GM18951 (cell line): ENCODE data around the gene SEC14L2.

Experiments used
- POLR2A ChIP-seq: IDR thresholded peaks from 4 replicates; pipeline ENCODE4 v1.6.1; 2011; ENCODE audit warnings: mild to moderate bottlenecking; ENCODE audit not compliant: insufficient read length, insufficient read depth; ENCODE audit errors: extremely low read depth
- in situ Hi-C: fragments of 300-500 bp; cut with MboI; formaldehyde crosslinking; loops from one replicate; pipeline ENCODE4 v1.12.0; 2022; ENCODE audit warnings: low sequenced_read_pairs, mixed read lengths, inconsistent platforms; ENCODE audit not compliant: unreplicated experiment

Gene SEC14L2

GRCh38 chr22:30404307-30404706 is 7.5 kb downstream of the SEC14L2 start:
- TF ChIP-seq POLR2A: no peak
- in situ Hi-C loops: no loop called here

DNA sequence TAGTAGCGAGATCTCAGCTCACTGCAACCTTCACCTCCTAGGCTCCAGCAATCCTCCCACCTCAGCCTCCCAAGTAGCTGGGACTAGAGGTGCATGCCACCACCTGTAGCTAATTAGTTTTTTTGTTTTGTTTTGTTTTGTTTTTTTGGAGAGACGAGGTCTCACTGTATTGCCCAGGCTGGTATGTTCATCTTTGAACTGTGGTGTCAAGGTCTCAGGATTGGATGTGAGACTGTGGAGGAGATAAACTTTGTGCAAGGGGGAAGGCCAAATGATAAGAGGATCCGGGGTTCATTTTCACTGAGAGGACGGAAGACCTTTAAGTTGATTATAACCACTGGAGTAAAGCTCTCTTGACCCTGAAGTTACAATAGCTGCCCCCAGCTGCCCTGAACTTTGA is 8.9 kb downstream of the SEC14L2 start:
- in situ Hi-C loops: no loop called here
- TF ChIP-seq POLR2A: no peak

- in situ Hi-C loops: no loop called here
Measured at GRCh38 chr22:30406400-30406799, 9.6 kb downstream of the SEC14L2 start.

DNA sequence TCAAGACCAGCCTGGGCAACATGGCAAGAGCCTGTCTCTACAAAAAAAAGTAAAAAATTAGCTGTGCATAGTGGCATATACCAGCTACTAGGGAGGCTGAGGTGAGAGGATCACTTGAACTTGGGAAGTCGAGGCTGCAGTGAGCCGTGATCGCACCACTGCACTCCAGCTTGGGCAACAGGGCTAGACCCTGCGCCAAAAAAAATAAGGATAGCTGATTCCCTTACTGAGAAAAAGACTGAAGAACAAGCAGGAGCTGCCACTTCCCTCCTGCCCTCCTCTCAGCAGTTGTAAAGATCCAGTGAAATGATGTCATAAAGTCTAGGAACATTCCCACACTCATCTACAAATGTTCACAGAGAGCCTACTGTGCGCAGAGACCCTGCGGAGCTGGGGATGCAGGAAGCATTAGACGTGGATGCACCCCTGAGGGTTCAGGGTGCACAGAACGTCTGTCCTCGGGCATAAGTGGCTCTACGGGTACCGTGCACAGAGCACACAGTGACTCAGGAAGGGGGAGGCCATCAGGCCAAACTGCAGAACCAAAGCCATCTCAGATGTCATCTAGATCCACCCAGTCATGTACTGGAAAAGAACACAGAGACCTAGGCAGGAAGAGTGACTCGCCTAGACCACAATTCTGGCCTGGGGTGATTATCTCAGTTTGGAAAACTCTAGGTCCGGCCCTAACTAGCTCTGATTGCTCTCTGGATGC is 11.7 kb downstream of the SEC14L2 start:
- in situ Hi-C loops: no loop called here
- no peak for TF ChIP-seq POLR2A

More at GRCh38 chr22:30406400-30406799, 9.6 kb downstream of the SEC14L2 start:
- TF ChIP-seq POLR2A: no peak

DNA sequence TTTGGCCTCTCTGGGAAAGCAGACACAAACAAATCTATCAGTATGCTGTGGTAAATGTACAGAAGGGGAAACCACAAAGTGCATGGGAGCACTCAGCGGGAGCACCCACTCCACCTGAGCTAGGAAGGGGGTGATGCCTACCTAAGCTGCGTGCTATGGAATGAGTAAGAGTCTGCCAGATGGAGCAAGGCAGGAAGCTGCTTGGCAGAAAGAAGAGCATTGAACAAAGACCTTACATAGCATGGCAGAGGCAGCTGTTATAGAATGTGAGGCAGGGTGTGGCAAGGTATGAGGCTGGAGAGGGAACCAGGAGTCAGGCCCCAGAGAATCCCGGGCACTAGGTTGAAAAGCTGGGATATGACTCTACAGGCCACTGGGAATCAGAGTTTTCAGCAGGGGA is 15.0 kb downstream of the SEC14L2 start:
- in situ Hi-C loops: no loop called here
- TF ChIP-seq POLR2A: no peak

GRCh38 chr22:30413001-30413400 is 16.2 kb downstream of the SEC14L2 start:
- in situ Hi-C loops: no loop called here
- no peak for TF ChIP-seq POLR2A

DNA sequence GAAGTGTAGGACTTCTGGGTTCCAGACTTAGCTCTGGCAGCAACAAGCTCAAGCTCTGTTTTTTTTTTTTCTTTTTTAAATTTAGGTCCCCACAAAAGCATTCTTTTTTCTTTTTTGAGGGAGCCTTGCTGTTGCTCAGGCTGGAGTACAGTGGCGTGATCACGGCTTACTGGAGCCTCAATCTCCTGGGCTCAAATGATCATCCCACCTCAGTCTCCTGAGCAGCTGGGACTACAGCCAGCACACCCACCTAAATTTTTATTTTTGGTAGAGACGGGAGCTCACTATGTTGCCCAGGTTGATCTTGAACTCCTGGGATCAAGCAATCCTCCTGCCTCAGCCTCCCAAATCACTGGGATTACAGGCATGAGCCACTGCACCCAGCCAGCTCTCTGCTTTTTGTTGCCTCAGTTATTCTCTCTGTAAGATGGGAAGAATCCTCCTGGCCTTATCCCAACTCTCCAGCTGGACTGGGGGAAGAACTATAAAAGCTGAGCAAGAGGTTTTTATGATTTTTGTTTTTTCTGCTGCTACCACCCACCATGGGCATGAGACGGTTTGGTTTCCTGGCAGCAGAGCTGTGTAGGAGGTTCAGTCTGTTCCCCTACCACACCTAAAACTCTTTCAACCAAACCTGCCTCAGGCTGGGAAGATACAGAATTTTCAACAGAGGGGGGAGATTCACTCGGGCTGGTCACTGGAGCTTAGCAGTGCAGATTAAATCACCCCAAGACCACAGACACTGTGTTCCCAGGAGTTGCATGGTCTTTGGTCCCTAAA is 17.1 kb downstream of the SEC14L2 start:
- in situ Hi-C loops: no loop called here
- TF ChIP-seq POLR2A: no peak

DNA sequence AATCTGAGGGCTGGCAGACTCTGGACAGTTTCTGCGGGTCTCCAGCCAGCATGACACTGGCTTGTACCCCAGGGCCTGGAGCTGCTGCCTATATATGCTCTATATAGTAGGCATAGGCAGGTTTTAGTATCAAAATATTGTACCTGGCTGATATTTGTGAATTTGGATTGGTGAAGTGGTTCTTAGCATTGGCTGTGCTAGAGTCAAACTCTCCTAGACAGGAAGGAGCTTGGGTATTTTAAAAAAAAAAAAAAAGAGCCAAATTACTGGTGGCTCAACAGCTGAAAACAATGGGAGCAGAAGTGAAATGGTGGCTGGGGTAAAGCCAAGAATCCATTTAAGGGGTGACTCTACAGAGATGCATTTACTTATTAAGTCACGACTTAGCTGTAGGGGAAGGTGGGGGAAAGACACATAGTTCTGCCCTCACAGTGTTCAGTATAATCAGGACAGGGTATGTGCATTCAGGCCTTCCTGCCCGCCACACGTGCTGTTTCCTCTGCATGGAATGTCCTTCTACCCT is 17.8 kb downstream of the SEC14L2 start:
- TF ChIP-seq POLR2A: no peak
- in situ Hi-C loops: no loop called here

DNA sequence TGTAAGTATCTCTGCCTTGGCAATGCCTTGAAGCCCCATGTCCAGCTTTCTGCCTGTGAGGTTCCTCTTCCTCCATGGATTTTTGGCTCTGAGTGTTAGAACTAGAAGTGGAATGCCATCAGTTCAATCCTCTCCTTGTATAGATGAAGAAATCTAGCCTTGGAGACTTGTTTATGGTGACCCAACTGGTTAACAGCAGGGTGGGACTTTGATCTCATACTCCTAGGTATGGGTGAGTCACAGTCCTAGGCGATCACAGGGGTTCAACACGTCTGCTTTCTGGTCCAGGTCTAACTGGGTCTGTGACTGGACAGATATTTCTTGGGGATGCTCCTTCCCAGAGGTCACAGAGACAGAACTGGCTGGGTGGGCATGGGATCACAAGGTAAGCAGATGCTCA is 19.6 kb downstream of the SEC14L2 start:
- in situ Hi-C loops: no loop called here
- TF ChIP-seq POLR2A: no peak

- in situ Hi-C loops: no loop called here
- no peak for TF ChIP-seq POLR2A
Measured at GRCh38 chr22:30416837-30417236, 20.0 kb downstream of the SEC14L2 start.

DNA sequence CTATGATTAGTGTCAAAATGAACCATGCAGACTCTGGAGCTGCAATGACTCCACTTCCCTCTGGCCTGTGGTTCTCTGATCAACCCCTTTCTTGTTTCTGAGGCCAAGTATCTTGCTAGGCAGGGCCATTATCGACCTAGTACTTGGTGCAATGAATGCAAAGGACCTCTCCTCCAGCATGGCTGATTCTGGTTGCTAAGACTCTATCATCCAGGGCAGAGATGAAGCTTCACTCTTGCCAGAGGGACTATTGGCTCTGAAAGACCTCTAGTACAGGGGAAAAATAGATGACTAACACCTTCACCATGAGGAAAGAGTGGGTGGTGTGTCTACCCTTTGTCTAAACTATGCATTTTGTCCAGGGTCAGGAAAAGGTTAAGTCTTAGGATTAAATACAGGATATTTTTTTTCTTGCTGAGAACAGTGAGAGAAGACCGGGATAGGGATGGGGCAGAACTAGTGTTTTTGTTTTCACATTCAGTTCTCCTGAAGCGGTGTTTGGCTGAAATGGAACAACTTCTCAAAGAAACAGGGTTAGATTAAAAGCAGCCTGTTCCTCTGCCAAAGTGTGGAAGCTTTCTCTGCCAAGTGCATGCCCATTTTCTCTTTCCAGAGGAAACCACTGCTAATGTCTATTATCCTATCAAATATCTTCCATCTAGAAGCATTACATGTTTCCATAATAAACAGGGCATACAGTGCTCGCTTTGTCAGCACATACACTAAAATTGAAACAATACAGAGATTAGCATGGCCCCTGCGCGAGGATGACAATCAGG is 23.7 kb downstream of the SEC14L2 start:
- in situ Hi-C loops: no loop called here

GRCh38 chr22:30421695-30422480 is 25.1 kb downstream of the SEC14L2 start:
- in situ Hi-C loops: no loop called here

More for the DNA sequence above, 23.7 kb downstream of the SEC14L2 start:
- TF ChIP-seq POLR2A: no peak

DNA sequence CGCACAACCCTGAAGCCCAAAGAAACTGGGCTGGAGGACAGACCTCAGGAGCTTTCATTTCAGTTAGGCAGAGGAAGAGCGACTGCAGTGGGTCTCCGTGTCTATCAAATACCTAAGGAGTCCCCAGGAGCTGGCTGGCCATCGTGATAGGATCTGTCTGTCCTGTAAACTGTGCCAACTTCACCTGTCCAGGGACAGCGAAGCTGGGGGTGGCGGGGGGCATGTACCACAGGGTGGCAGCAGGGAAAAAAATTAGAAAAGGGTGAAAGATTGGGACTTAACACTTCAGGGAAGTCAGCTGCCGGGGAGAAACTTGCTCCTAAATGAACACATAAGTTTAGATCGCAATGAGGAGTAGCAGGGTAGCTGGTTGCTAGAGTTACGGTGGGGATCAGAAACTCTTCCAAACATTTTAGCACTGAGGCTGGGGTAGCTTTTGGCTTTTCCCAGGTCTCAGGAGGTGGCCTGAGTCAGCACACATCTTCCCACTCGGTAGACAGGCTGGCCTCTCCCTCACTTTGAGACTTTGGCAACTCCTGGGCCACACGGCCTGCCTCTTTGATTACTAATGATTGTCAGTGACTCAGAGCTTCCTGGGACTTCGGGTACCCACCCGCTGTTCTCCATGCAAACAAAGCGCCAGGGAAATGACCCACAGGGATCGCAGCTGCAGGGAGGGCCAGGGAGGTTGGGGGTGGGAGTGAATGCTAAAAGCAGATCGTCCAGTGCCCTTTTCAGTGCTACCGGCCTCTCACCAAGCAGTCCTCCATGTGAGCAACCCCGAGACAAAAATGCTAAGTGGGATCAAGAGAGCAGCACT is 25.9 kb downstream of the SEC14L2 start:
- in situ Hi-C loops: no loop called here
- TF ChIP-seq POLR2A: no peak

More at GRCh38 chr22:30421695-30422480, 25.1 kb downstream of the SEC14L2 start:
- no peak for TF ChIP-seq POLR2A
